Ishikawa (cell line): Measurements from ENCODE around the gene AKT1S1.

ENCODE experiments used
- CEBPB ChIP-seq: IDR thresholded peaks from 2 replicates; pipeline ENCODE4 v1.6.1; 2012
- CREB1 ChIP-seq: IDR thresholded peaks from 2 replicates; pipeline ENCODE4 v1.6.1; 2012; ENCODE audit warnings: low read depth
- EGR1 ChIP-seq: IDR thresholded peaks from 2 replicates; pipeline ENCODE4 v1.6.1; 2012
- EP300 ChIP-seq: IDR thresholded peaks from 2 replicates; pipeline ENCODE4 v1.6.1; 2012; ENCODE audit warnings: borderline replicate concordance
- FOXM1 ChIP-seq: IDR thresholded peaks from 2 replicates; pipeline ENCODE4 v1.6.1; 2012; ENCODE audit warnings: low read depth, borderline replicate concordance
- NFIC ChIP-seq: IDR thresholded peaks from 2 replicates; pipeline ENCODE4 v1.6.1; 2012
- RAD21 ChIP-seq: IDR thresholded peaks from 2 replicates; pipeline ENCODE4 v1.6.1; 2012; ENCODE audit warnings: low read depth
- TAF1 ChIP-seq: IDR thresholded peaks from 2 replicates; pipeline ENCODE4 v1.6.1; 2012; ENCODE audit warnings: low read depth, mild to moderate bottlenecking
- TCF12 ChIP-seq: IDR thresholded peaks from 2 replicates; pipeline ENCODE4 v1.6.1; 2012; ENCODE audit warnings: low read depth
- TEAD4 ChIP-seq: IDR thresholded peaks from 2 replicates; pipeline ENCODE4 v1.6.1; 2012
- YY1 ChIP-seq: IDR thresholded peaks from 2 replicates; pipeline ENCODE4 v1.6.1; 2012; ENCODE audit warnings: low read depth
- ZBTB7A ChIP-seq: IDR thresholded peaks from 2 replicates; pipeline ENCODE4 v1.6.1; 2012; ENCODE audit warnings: low read depth
- TF ChIP-seq, protein P1 (sequence below): IDR thresholded peaks from 2 replicates; pipeline ENCODE4 v1.6.1; 2012
- TF ChIP-seq, protein P2 (sequence below): IDR thresholded peaks from 2 replicates; pipeline ENCODE4 v1.6.1; 2012
- TF ChIP-seq, protein P3 (sequence below): IDR thresholded peaks from 2 replicates; pipeline ENCODE4 v1.6.1; 2012; ENCODE audit warnings: low read depth, mild to moderate bottlenecking

Gene AKT1S1

DNA sequence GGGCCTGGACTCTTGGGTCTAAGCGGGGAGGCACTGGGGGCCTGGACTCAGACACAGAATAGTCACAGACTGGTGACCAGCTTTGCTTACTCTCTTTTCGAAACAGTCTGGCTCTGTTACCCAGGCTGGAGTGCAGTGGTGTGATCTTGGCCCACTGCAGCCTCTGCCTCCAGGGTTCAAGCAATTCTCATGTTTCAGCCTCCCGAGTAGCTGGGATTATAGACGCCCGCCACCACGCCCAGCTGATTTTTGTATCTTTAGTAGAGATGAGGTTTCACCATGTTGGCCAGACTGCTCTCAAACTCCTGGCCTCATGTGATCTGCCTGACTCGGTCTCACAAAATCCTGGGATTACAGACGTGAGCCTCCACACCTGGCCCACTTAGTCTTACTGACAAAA is 48.0 kb downstream of the AKT1S1 start:
- TF ChIP-seq TCF12 (no peak), ZBTB7A (no peak), TAF1 (no peak), NFIC (no peak), RAD21 (no peak), FOXM1 (no peak), EP300 (no peak), TEAD4 (no peak), YY1 (no peak), CEBPB (no peak), CREB1 (no peak), EGR1 (no peak)
- TF ChIP-seq, protein P1, sequence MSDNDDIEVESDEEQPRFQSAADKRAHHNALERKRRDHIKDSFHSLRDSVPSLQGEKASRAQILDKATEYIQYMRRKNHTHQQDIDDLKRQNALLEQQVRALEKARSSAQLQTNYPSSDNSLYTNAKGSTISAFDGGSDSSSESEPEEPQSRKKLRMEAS, result no peak
- TF ChIP-seq, protein P2, sequence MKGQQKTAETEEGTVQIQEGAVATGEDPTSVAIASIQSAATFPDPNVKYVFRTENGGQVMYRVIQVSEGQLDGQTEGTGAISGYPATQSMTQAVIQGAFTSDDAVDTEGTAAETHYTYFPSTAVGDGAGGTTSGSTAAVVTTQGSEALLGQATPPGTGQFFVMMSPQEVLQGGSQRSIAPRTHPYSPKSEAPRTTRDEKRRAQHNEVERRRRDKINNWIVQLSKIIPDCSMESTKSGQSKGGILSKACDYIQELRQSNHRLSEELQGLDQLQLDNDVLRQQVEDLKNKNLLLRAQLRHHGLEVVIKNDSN, result no peak
- TF ChIP-seq, protein P3, sequence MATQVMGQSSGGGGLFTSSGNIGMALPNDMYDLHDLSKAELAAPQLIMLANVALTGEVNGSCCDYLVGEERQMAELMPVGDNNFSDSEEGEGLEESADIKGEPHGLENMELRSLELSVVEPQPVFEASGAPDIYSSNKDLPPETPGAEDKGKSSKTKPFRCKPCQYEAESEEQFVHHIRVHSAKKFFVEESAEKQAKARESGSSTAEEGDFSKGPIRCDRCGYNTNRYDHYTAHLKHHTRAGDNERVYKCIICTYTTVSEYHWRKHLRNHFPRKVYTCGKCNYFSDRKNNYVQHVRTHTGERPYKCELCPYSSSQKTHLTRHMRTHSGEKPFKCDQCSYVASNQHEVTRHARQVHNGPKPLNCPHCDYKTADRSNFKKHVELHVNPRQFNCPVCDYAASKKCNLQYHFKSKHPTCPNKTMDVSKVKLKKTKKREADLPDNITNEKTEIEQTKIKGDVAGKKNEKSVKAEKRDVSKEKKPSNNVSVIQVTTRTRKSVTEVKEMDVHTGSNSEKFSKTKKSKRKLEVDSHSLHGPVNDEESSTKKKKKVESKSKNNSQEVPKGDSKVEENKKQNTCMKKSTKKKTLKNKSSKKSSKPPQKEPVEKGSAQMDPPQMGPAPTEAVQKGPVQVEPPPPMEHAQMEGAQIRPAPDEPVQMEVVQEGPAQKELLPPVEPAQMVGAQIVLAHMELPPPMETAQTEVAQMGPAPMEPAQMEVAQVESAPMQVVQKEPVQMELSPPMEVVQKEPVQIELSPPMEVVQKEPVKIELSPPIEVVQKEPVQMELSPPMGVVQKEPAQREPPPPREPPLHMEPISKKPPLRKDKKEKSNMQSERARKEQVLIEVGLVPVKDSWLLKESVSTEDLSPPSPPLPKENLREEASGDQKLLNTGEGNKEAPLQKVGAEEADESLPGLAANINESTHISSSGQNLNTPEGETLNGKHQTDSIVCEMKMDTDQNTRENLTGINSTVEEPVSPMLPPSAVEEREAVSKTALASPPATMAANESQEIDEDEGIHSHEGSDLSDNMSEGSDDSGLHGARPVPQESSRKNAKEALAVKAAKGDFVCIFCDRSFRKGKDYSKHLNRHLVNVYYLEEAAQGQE, result no peak

DNA sequence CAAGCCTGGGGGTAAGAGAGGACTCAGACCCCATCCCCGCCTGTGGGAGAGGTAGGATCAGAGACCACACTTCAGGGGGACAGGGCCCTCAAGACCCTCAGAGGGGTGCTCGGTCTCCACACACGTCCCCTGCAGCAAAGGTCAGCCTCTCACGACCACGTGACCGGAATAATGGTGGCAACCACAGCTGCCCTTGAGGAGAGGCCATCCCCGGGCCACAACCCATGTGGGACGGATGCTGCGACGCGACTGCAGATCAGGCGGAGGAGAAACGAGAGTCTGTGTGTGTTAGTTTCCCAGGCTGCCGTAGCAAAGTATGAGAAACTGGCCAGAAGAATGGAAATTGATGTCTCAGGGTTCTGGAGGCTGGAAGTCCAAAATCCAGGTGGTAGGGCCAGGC is 50.1 kb downstream of the AKT1S1 start:
- TF ChIP-seq, protein P3, result no peak
- TF ChIP-seq EP300 (no peak), CREB1 (no peak), CEBPB (no peak), TEAD4 (no peak), YY1 (no peak)
- TF ChIP-seq, protein P2, result no peak

DNA sequence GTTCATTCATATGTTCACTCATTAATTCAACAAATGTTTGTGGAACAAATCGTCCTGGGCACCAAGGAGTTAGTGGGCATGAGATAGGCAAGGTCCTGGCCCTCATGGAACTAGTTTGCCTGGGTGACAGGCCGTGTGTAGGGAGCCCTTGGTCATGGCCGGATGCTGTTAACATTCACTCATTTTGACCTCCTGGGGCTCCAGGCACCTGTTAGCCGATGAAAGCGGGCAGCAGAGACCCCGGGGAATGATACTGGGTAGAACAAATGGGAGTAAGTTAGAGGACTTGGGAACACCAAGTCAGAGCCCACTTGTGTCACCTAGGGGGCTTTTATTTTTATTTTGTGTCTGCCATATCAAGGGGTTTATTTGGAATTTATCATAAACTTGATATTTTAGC is 52.5 kb downstream of the AKT1S1 start:
- TF ChIP-seq ZBTB7A, result no peak
- no peak for TF ChIP-seq NFIC
- TF ChIP-seq CREB1, result no peak
- TF ChIP-seq CEBPB, result no peak
- TF ChIP-seq TAF1, result no peak
- TF ChIP-seq YY1, result no peak
- no peak for TF ChIP-seq EP300
- TF ChIP-seq TEAD4, result no peak
- TF ChIP-seq RAD21, result no peak
- TF ChIP-seq, protein P3, result no peak
- TF ChIP-seq, protein P2, result no peak
- TF ChIP-seq TCF12, result no peak
- TF ChIP-seq FOXM1, result no peak
- TF ChIP-seq, protein P1, result no peak

DNA sequence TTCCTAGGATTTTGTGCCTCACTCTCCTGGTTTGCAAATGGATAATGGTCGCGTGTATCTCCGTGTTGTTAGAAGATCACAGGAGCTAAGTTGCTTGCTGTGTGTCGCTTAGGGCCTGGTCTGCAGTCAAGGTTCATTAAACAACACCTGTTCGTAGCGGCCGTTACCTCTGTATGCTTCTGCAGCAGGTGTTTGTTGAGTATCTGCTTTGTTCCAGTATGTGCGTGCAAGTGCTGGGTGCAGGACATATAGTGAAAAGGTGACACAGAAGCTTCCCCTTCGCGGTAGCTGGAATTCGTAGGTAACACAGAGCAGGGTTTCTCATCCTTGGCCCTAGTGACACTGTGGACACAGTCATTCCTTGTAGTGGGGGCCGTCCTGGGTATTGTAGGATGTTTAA is 53.7 kb downstream of the AKT1S1 start:
- TF ChIP-seq CEBPB (no peak), EP300 (no peak), FOXM1 (no peak), ZBTB7A (no peak), TEAD4 (no peak), NFIC (no peak), TCF12 (no peak), EGR1 (no peak), CREB1 (no peak), RAD21 (no peak), YY1 (no peak), TAF1 (no peak)
- TF ChIP-seq, protein P3, result no peak
- TF ChIP-seq, protein P1, result no peak
- TF ChIP-seq, protein P2, result no peak
